NT2/D1 (cell line): Measurements from ENCODE around the gene LRRTM2.

ENCODE experiments used
- DNase-seq: peaks from one replicate; pipeline ENCODE4 v3.0.0-alpha.2; 2011; ENCODE audit warnings: low read depth, low spot score
- H3K27me3 ChIP-seq: 2 replicates; pipeline ENCODE4 v1.6.0; 2011; ENCODE audit warnings: mild to moderate bottlenecking; ENCODE audit not compliant: insufficient read length, insufficient read depth
- H3K36me3 ChIP-seq: 2 replicates; pipeline ENCODE4 v1.6.1; 2011; ENCODE audit warnings: mild to moderate bottlenecking, low read length, mixed read lengths; ENCODE audit not compliant: insufficient read depth, insufficient read length
- H3K4me1 ChIP-seq: 2 replicates; pipeline ENCODE4 v1.5.1; 2011; ENCODE audit not compliant: insufficient read depth, insufficient read length
- H3K4me3 ChIP-seq: 2 replicates; pipeline ENCODE4 v1.5.1; 2011; ENCODE audit warnings: low read depth; ENCODE audit not compliant: insufficient read length
- H3K9ac ChIP-seq: 2 replicates; pipeline ENCODE4 v1.6.0; 2011; ENCODE audit warnings: low read depth; ENCODE audit not compliant: insufficient read length
- H3K9me3 ChIP-seq: 2 replicates; pipeline ENCODE4 v1.5.1; 2011; ENCODE audit warnings: mild to moderate bottlenecking, low read length; ENCODE audit not compliant: insufficient read depth
- SUZ12 ChIP-seq: IDR thresholded peaks from 2 replicates; pipeline ENCODE4 v1.6.1; 2011; ENCODE audit not compliant: insufficient read length, insufficient read depth; ENCODE audit errors: extremely low read depth
- YY1 ChIP-seq: IDR thresholded peaks from 2 replicates; pipeline ENCODE4 v1.6.1; 2011; ENCODE audit not compliant: insufficient read length, insufficient read depth
- ZNF274 ChIP-seq: IDR thresholded peaks from 2 replicates; pipeline ENCODE4 v1.6.1; 2011; ENCODE audit warnings: mild to moderate bottlenecking, low read depth, low read length

LRRTM2 gene

DNA sequence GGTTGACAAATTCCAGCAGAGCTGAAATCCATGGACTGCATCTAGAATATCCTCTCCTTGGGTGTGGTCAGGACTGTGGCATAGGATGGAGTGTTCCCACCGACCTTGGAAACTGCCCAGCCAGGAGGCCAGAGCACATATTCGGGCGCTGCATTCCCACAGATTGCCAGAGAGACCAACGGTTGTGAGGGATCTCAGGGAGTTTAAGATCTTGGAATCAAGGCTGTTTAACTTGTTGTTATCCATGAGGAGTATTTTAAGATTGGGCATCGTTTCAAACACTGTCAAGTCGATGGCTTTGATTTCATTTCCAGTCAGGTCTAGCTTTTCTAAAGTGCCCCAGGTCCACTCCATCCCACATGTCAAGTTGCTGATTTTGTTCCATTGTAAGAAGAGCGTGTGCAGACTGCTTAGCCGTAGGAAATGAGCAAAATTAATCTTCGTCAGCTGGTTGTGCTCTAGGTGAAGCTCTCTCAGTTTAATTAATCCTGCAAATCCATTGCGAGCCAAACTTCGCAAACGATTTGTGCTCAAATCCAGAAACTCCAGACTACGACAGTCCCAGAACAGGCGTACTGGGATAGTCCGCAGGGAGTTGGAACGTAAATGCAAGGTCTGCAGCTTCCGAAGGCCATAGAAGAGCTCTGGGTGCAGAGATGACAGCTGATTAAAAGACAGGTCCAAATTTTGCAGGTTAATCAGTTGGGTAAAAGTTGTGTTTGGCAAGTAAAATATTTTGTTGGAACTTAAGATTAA, 1.5 kb downstream of the LRRTM2 start:
- TF ChIP-seq YY1: no peak
- no peak for TF ChIP-seq ZNF274
- TF ChIP-seq SUZ12: no peak
- Histone ChIP-seq H3K9me3 (peaks cover 7% of the 10 kb centered on the region; the same call in 1 of the 2 replicates), H3K36me3 (no peaks in the 10 kb centered on the region), H3K9ac (no peak overlapping the region), H3K27me3 (no peaks in the 10 kb centered on the region), H3K4me3 (no peak overlapping the region), H3K4me1 (no peaks in the 10 kb centered on the region)
- no peak for DNase-seq

- H3K27me3 ChIP-seq: no peaks in the 10 kb centered on the region
- no peak overlapping the region for H3K9ac ChIP-seq
- TF ChIP-seq YY1 (no peak), ZNF274 (no peak), SUZ12 (no peak)
- no peaks in the 10 kb centered on the region for H3K4me1 ChIP-seq
- H3K4me3 ChIP-seq: no peak overlapping the region
- no peak for DNase-seq
- H3K9me3 ChIP-seq: peaks cover 7% of the 10 kb centered on the region; the same call in 1 of the 2 replicates
- H3K36me3 ChIP-seq: no peaks in the 10 kb centered on the region
Measured at GRCh38 chr5:138872841-138873465, 2.2 kb downstream of the LRRTM2 start.

DNA sequence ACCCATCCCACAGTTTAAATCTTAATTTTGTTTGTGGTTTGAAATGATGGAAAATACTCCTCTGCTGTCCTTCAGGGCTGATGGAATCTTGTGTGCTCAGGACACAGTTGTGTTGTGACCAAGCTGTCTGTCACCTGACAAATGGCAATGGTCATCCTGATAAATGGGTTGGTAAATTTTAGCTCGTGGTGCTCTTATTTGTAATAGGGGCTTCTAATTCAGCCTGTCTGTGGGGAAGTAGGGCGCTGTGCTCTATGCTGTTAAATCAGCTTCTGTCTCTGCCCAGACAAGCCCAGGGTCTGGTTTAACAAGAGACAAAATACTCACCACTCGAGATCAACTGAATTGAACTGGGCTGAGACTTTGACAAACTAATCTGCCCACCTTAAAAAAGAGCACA, 4.5 kb downstream of the LRRTM2 start:
- H3K9me3 ChIP-seq: no peaks in the 10 kb centered on the region
- no peak overlapping the region for H3K9ac ChIP-seq
- no peaks in the 10 kb centered on the region for H3K4me1 ChIP-seq
- no peak overlapping the region for H3K4me3 ChIP-seq
- no peak for DNase-seq
- no peaks in the 10 kb centered on the region for H3K36me3 ChIP-seq
- no peaks in the 10 kb centered on the region for H3K27me3 ChIP-seq
- TF ChIP-seq YY1 (no peak), ZNF274 (no peak), SUZ12 (no peak)

- Histone ChIP-seq H3K4me3 (no peak overlapping the region), H3K9me3 (no peaks in the 10 kb centered on the region), H3K4me1 (no peaks in the 10 kb centered on the region), H3K27me3 (no peaks in the 10 kb centered on the region), H3K9ac (no peak overlapping the region), H3K36me3 (no peaks in the 10 kb centered on the region)
- no peak for DNase-seq
- TF ChIP-seq ZNF274 (no peak), SUZ12 (no peak), YY1 (no peak)
Measured at GRCh38 chr5:138869763-138870500, 5.2 kb downstream of the LRRTM2 start.

DNA sequence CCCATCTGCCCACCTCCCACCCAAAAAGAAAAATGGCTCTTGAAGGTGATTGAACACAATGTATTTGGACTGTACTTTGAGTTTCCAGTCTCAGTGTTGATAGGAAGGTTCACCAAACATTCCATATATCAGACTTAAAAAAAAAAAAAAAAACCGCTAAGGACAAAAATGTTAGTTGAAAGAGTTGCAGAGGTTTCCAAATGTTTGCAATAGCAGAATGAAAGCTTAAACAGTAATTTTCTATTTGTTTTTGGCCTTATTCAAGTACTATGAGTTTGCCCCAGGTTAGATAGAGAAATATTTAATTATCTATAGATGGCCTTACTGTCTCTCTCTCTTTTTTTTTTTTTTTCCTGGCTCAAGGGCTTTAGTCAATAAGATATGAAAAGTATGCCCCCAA, 6.1 kb downstream of the LRRTM2 start:
- no peak for DNase-seq
- H3K36me3 ChIP-seq: no peaks in the 10 kb centered on the region
- TF ChIP-seq SUZ12 (no peak), YY1 (no peak), ZNF274 (no peak)
- no peaks in the 10 kb centered on the region for H3K27me3 ChIP-seq
- H3K9ac ChIP-seq: no peak overlapping the region
- H3K4me1 ChIP-seq: no peaks in the 10 kb centered on the region
- no peaks in the 10 kb centered on the region for H3K9me3 ChIP-seq
- H3K4me3 ChIP-seq: no peak overlapping the region

DNA sequence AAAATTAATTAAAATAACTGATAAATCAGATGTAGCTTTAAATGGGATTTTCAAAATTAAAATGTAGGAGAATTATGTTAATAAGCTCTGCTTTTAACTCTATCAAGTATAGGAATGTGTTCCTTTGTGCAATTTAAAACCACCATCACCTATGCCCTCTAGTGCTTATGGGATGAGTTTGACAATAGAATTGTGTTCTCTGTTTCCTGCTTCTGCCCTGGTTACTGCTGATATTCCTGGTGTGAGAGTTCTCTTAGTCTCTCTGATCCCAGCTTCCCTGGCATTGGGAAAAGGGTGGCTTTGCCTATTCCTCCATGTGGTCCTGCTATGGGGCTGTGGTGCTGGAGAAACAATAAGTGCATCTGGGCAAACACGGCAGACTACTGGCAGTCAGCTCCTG, 8.1 kb downstream of the LRRTM2 start:
- Histone ChIP-seq H3K36me3 (peaks cover 11% of the 10 kb centered on the region), H3K27me3 (no peaks in the 10 kb centered on the region), H3K4me3 (no peak overlapping the region), H3K4me1 (no peaks in the 10 kb centered on the region), H3K9ac (no peak overlapping the region), H3K9me3 (peaks cover 15% of the 10 kb centered on the region)
- TF ChIP-seq YY1: no peak
- no peak for DNase-seq

DNA sequence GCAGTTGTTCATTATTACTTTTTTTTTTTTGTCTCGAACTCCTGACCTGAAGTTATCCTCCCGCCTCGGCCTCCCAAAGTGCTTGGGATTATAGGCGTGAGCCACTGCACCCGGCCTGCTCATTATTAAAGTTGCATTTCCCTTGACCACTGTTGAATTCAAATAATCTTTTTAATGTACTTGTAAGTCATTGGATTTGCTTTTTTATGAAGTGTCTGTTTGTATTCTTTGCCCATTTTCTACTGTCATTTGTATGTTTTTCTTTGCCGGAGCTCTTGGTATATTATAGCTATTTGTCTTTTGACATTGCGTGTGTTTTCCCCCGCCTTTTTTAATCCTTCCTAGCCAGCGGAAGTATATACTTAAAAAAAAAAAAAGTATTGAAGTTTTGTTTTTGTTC, 22.0 kb downstream of the LRRTM2 start:
- H3K36me3 ChIP-seq: no peaks in the 10 kb centered on the region
- H3K4me3 ChIP-seq: no peak overlapping the region
- no peaks in the 10 kb centered on the region for H3K27me3 ChIP-seq
- no peak for TF ChIP-seq SUZ12
- TF ChIP-seq ZNF274: no peak
- no peak for TF ChIP-seq YY1
- H3K9ac ChIP-seq: no peak overlapping the region
- H3K4me1 ChIP-seq: no peaks in the 10 kb centered on the region
- DNase-seq: no peak
- no peaks in the 10 kb centered on the region for H3K9me3 ChIP-seq
